ENCODE measurements around the gene SPRR1B.
A peak's percentile ranks its signal among the peaks of the same experiment; 100 is the strongest.
"Not testable (repeated sequence)": the region's sequence is repeated elsewhere in the genome, so short reads cannot be mapped to it uniquely, and the experiment has no call there.

Gene SPRR1B

GRCh38 chr1:153030895-153031294, at the start of gene SPRR1B:
Gene SPRR1B (plus strand): TSS chr1:153031203. CDS start chr1:153032346, 1,143 bp downstream.
- DNase-seq, result no peak

- DNase-seq, result no peak
These were observed 48.9 kb upstream of the SPRR1B start for GRCh38 chr1:152982076-152982475.

DNA sequence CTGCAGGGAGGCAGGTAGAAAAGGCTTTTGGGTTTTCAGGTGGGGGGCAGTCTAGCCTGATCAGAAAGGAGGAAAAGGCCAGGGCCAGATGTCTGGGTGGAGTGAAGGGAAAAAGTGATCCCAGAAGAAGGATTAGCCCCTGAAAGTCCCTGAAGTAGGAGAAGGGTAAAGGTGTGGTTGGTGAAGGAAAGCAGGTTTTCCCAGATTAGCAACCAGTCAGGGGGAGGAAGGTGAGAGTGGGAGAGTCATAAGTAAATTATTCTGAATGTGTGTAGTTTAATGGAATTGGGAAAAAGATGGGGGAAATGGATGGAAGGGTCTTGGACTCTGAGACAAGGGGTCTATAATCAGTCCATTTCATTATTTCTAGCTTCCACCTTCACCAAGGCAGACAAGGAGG, 47.8 kb upstream of the SPRR1B start:
- no peak for DNase-seq

GRCh38 chr1:152983743-152984142, 47.3 kb upstream of the SPRR1B start, which contains the start of gene SPRR1A:
Gene SPRR1A (plus strand): TSS chr1:152984081. CDS start chr1:152985231, 1,150 bp downstream.
- no peak for DNase-seq

GRCh38 chr1:152986578-152986977, 44.4 kb upstream of the SPRR1B start:
- no peak for DNase-seq

GRCh38 chr1:152993186-152993585, 37.8 kb upstream of the SPRR1B start:
- DNase-seq, result no peak

- no peak for DNase-seq
These were observed 35.2 kb upstream of the SPRR1B start for GRCh38 chr1:152995842-152996241.

DNA sequence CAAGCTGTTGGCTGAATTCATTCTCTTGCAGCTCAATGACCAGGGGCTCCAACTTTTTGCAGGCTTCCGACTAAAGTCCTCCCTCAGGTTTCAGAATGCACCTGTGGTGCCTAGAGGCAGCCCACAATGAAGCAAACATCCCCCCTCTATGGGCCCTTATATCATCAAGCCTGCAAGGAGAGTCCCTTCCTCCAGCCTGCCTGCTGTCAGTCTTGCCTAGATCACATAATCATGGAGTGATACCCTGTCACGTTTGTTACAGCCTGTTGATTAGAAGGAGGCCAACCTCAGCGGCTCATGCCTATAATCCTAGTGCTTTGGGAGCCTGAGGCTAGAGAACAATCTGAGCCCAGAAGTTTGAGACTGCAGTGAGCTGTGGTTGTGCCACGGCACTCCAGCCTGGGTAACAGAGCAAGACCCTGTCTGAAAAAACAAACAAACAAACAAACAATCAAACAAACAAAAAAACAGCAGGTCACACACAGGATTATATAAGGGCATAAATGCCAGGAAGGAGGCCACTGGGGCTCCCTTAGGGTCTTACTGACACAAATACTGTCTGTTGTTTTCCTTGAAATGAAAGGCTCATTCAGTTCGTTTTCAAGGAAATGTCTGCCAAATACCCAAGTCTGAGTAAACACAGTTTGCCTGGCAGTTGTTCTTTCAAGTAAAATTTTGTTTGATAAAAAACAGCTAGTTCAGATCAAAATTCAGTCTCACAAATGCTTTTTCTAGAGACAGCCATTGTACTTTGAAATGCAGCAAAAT, 34.2 kb upstream of the SPRR1B start:
- DNase-seq, result no peak

DNA sequence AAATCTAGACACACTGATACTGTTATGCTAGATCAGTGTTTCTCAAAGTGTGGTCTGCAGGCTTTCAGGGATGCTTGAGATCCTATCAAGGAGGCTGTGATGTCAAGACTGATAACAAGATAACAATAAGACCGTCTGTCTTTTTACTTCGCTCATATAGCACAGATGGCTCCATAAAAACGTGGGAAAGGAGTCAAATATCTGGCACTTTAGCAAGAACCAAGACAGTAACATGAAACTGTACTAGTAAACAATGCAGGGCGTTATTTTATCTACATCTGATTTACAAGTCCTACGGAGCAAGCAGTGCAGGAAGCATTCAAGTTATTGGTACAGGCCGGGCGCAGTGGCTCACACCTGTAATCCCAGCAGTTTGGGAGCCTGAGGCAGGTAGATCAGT, 33.1 kb upstream of the SPRR1B start:
- DNase-seq, result no peak

- no peak for DNase-seq
These were observed 32.5 kb upstream of the SPRR1B start for GRCh38 chr1:152998476-152998875.

DNA sequence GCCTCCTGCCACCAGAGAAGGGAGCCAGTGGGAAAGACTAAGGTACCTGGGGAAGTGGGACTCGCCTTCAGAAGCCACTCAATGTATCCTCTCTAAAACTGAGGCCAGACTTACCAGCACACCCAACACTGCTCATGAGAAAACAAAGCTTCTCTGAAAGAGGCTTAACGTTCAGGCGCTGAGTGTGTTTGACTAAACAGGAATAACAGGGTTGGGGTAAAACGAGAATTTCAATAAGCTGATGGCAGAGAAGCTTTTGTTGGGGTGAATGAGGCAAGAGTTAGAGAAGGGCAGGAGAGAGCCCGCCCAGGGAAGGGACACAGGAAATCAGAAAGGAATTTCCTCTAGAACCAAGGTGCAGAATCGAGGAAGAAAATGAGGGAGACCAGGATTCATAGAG, 31.2 kb upstream of the SPRR1B start:
- no peak for DNase-seq

- DNase-seq, result no peak
These were observed 30.7 kb upstream of the SPRR1B start for GRCh38 chr1:153000294-153000693.

DNA sequence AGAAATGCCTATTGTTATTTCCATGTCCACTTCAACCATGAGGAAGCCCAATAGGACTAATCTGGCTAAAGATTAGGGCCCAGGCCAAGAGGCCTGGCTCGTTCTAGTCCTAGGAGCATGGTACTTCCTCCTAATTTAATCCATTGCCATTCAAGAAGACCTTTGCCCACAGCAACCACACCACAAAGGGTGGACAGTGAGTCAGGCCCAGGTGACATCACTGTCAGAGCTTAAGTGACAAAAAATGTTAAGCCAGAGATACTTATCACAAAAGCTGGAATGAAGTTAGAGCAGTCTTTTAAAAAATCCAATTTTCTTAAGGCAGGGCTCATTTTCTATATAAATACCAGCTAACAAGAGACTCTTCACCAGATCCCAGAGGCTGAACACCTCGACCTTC, 29.6 kb upstream of the SPRR1B start, which contains the start of gene SPRR3:
Gene SPRR3 (plus strand): TSS at position 368 of the 400 bp plus-strand sequence. CDS start 1,272 bp downstream, outside the sequence.
- DNase-seq, result no peak

DNA sequence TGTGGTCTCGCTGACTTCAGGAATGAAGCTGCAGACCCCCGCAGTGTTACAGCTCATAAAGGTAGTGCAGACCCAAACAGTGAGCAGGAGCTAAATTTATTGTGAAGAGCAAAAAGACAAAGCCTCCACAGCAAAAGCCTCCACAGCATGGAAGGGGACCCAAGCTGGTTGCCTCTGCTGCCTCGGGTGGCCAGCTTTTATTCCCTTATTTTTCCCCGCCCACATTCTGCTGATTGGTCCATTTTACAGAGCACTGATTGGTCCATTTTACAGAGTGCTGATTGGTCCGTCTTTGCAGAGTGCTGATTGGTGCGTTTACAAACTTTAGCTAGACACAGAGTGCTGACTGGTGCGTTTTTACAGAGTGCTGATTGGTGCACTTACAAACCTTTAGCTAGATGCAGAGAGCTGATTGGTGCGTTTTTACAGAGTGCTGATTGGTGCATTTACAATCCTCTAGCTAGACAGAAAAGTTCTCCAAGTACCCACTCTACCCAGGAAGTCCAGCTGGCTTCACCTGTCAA, 19.7 kb upstream of the SPRR1B start:
- DNase-seq, result not testable (repeated sequence)

GRCh38 chr1:153021829-153022228, 9.2 kb upstream of the SPRR1B start:
- not testable (repeated sequence) for DNase-seq

DNA sequence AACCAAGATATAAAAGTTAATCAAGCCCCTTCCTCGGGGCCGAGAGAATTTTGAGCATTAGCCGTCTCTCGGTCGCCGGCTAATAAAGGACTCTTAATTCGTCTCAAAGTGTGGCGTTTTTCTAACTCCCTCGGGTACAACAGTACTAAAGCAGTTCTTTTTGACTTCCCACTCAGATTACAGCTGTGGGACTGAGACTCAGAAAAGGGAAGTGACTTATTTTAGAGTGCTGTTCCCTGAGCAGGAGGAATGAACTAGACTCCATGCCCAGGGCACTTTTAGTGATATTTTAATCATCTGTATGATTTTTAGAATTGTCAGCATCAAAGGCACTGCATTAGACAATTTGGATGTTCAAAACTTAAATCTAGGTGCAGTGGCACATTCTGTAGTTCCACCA, 8.7 kb upstream of the SPRR1B start:
- not testable (repeated sequence) for DNase-seq

GRCh38 chr1:153023109-153023508, 7.9 kb upstream of the SPRR1B start:
- DNase-seq, result no peak

DNA sequence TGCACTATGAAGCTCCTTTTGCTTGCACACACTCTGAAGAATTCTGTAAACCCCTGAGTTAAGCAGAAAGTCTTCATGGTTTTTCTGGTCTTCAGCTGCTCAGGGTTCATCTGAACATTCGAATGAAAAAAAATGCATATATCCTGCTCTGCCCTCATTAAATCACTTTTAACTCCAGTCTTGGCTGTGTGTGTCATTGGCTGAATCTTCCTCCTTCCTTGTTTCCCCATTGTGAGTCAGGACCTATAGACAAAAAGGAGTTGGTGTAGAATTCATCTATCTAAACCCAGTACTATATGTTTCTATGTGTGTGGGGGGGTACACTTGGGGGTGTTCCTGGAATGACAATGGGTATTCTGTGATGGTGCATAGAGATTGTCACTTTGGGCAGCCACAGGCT, 6.6 kb upstream of the SPRR1B start:
- no peak for DNase-seq

GRCh38 chr1:153025797-153026196, 5.2 kb upstream of the SPRR1B start:
- DNase-seq, result no peak

- DNase-seq, result no peak
These were observed 2.2 kb upstream of the SPRR1B start for GRCh38 chr1:153028766-153029165.

- peak; percentile 60 for DNase-seq
These were observed 1.1 kb downstream of the SPRR1B start for GRCh38 chr1:153032073-153032472.

GRCh38 chr1:153032677-153033308, 1.8 kb downstream of the SPRR1B start:
- DNase-seq, result peak; percentile 33

DNA sequence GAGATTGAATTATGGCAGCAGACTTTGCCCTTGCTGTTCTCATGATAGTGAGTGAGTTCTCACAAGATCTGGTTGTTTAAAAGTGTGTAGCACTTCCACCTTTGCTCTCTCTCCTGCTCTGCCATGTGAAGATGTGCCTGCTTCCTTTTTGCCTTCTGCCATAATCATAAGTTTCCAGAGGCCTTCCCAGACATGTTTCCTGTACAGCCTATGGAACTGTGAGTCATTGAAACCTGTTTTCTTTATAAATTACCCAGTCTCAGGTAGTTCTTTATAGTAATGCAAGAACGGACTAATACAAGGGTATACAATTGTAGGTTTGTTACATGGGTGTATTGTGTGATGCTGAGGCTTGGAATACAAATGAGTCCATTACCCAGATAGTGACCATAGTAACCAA, 4.2 kb downstream of the SPRR1B start:
- DNase-seq, result no peak

All from DMS79 (cell line).